Lower leg skin (tissue), 4 donors: ENCODE data around the gene TMCC1. TPM values are rescaled to one million over a fixed set of nuclear protein-coding genes. Genes with fewer than 3 reads are reported as not detected.
"Not testable (repeated sequence)": the region's sequence is repeated elsewhere in the genome, so short reads cannot be mapped to it uniquely, and the experiment has no call there.

Experiments used
- DNase-seq, 2 donors: peaks; one replicate each; pipeline ENCODE4 v3.0.0-alpha.2; 2019; ENCODE audit warnings: low spot score in 2 of 2
- H3K4me3 ChIP-seq: fragments of 200-600 bp; sonication (generic); 2 replicates; pipeline ENCODE4 v1.5.1; 2017; ENCODE audit warnings: mild to moderate bottlenecking, low read depth; ENCODE audit not compliant: poor library complexity, severe bottlenecking
- POLR2A ChIP-seq, 2 donors: fragments of 450-650 bp; IDR thresholded peaks; one replicate each; pipeline ENCODE4 v1.6.1; 2016 to 2017; ENCODE audit warnings: antibody characterized with exemption in 2 of 2, mild to moderate bottlenecking in 1 of 2, moderate library complexity in 1 of 2
- WGBS, 2 donors: methylation state at CpG; one replicate each; pipeline ENCODE4 v1.1.5; 2018; 5-methylcytosine and 5-hydroxymethylcytosine counted together
- intact Hi-C: fragments of 100-400 bp; cut with DNase I; formaldehyde crosslinking; loops from one replicate; pipeline ENCODE4 v1.15.0; 2023; ENCODE audit warnings: low total_unique reads
- total RNA-seq, 4 donors: library from RNA; depleted of rRNA; stranded (reverse); fragments of >200 nt; gene quantifications; one replicate each; pipeline ENCODE4 v1.1.0, GENCODE V29; 2016
- TF ChIP-seq, protein P1 (sequence below), 3 donors: fragments of 450-650 bp; IDR thresholded peaks; one replicate each; pipeline ENCODE4 v1.5.1; 2016; ENCODE audit warnings: antibody characterized with exemption in 3 of 3, mild to moderate bottlenecking in 3 of 3, moderate library complexity in 2 of 3

Gene TMCC1
- total RNA-seq, 4 donors from 2014 or later, result 15.1 to 28.6 (median 18.8) TPM

DNA sequence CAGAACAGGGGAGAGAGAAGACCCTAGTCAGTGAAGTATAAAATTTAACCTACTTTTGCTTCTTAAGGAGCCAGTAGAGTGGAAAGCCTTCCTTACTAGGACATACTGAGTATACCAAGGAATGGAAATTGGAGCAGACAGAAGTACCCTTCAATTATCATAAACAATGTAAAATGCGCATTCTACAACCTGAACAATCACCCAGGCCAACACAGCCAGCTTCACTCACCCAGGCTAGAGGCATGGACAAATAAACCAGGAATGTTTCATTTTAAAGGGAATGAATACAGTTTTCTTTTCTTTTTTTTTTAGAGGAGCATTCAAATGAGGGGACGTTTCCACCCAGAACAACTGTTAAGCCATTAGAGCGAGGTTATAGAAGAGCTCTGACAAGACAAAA is 245.1 kb downstream of the TMCC1 start:
- TF ChIP-seq, protein P1, sequence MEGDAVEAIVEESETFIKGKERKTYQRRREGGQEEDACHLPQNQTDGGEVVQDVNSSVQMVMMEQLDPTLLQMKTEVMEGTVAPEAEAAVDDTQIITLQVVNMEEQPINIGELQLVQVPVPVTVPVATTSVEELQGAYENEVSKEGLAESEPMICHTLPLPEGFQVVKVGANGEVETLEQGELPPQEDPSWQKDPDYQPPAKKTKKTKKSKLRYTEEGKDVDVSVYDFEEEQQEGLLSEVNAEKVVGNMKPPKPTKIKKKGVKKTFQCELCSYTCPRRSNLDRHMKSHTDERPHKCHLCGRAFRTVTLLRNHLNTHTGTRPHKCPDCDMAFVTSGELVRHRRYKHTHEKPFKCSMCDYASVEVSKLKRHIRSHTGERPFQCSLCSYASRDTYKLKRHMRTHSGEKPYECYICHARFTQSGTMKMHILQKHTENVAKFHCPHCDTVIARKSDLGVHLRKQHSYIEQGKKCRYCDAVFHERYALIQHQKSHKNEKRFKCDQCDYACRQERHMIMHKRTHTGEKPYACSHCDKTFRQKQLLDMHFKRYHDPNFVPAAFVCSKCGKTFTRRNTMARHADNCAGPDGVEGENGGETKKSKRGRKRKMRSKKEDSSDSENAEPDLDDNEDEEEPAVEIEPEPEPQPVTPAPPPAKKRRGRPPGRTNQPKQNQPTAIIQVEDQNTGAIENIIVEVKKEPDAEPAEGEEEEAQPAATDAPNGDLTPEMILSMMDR (IDR thresholded peaks at IDR 0.05), result no peak
- no peak for TF ChIP-seq POLR2A (IDR thresholded peaks at IDR 0.05)
- intact Hi-C loops, result loop anchor here (5.0 kb wide), 1 partner anchor 284 kb away; no protein-coding TSS in a partner anchor
- WGBS, 2 donors, result 92% methylated on average over 3 of the region's 3 CpGs
- no peak for DNase-seq
- no peak overlapping the region for H3K4me3 ChIP-seq

DNA sequence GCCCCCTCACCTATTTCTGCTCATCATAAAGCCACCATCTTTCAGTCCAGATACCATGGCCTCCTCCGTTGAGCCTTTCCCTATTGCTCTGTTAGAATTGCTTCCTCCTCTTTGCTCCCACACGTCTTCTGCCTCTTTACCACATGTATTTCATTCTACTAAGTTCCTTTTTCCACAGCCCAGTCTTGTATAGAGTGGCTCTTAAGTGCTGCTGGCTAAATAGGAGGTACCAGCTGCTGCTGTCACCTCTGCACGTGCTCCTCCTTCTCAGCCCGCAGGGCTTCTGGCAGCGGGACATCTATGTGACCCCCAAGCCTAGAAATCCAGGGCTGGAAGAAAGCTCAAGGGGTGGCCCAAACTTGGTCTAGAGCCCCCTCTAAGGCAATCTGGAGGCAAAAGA is 248.2 kb downstream of the TMCC1 start:
- intact Hi-C loops, result loop anchor here (5.0 kb wide), 1 partner anchor 287 kb away; no protein-coding TSS in a partner anchor
- WGBS, 2 donors, result 64 to 74% methylated on average over 5 of the region's 5 CpGs
- TF ChIP-seq, protein P1 (IDR thresholded peaks at IDR 0.05), result no peak
- no peak for TF ChIP-seq POLR2A (IDR thresholded peaks at IDR 0.05)

DNA sequence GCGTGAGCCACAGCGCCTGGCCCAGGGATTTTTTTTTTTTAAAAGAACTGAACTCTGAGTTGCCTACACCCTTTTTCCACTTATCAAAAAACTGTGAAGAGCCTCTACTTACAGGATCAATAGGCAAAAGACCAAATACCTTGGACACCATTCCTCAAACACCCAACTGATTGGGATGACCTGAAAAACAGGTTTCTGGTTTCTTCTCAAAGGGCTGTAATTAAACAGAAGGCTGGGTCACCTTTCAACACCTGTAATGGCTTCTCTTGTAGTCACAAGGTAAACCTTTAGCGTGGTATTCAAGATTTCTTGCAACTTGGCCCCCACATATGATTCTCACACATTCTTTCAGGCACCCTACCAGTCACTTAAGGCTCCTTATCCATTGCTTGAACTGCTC is 248.7 kb downstream of the TMCC1 start:
- H3K4me3 ChIP-seq, result no peak overlapping the region
- no peak for TF ChIP-seq POLR2A (IDR thresholded peaks at IDR 0.05)
- TF ChIP-seq, protein P1 (IDR thresholded peaks at IDR 0.05), result no peak
- intact Hi-C loops, result loop anchor here (5.0 kb wide), 1 partner anchor 287 kb away; no protein-coding TSS in a partner anchor
- 86 to 96% methylated on average over 3 of the region's 3 CpGs for WGBS, 2 donors
- DNase-seq, result no peak

More for the DNA sequence above, 248.2 kb downstream of the TMCC1 start:
- H3K4me3 ChIP-seq, result no peak overlapping the region
- DNase-seq, result peak in 1 of 2 donors; percentile 39

DNA sequence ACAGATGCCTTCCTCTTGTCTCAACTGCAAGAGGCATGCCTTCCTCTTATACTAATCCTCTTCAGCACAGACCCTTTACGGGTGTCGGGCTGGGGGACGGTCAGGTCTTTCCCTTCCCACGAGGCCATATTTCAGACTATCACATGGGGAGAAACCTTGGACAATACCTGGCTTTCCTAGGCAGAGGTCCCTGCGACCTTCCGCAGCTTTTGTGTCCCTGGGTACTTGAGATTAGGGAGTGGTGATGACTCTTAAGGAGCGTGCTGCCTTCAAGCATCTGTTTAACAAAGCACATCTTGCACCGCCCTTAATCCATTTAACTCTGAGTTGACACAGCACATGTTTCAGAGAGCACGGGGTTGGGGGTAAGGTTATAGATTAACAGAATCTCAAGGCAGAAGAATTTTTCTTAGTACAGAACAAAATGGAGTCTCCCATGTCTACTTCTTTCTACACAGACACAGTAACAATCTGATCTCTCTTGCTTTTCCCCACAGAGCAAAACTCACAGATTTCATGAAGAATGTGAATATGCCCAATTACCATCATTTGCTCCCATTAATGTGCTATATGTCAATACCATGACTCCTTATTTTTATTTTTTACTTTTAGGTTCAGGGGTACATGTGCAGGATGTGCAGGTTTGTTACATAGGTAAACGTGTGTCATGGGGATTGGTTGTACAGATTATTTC is 251.8 kb downstream of the TMCC1 start:
- intact Hi-C loops, H3K4me3 ChIP-seq: not testable (repeated sequence)
- 44 to 56% methylated on average over 10 of the region's 10 CpGs for WGBS, 2 donors

DNA sequence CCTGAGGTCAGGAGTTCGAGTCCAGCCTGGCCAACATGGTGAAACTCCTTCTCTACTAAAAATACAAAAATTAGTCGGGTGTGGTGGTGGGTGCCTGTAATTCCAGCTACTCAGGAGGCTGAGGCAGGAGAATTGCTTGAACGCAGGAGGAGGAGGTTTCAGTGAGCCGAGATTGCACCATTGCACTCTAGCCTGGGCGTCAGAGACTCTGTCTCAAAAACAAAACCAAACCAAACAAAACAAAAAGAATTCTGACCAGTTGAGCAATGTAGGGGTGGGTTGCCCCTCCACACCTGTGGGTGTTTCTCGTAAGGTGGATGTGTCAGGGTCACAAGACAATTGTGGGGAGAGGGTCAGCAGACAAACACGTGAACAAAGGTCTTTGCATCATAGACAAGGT is 252.5 kb downstream of the TMCC1 start:
- DNase-seq, result peak in 1 of 2 donors; percentile 28
- intact Hi-C loops, H3K4me3 ChIP-seq: not testable (repeated sequence)
- WGBS, 2 donors, result 82 to 90% methylated on average over 7 of the region's 7 CpGs

More for the DNA sequence above, 251.8 kb downstream of the TMCC1 start:
- not testable (repeated sequence) for DNase-seq

DNA sequence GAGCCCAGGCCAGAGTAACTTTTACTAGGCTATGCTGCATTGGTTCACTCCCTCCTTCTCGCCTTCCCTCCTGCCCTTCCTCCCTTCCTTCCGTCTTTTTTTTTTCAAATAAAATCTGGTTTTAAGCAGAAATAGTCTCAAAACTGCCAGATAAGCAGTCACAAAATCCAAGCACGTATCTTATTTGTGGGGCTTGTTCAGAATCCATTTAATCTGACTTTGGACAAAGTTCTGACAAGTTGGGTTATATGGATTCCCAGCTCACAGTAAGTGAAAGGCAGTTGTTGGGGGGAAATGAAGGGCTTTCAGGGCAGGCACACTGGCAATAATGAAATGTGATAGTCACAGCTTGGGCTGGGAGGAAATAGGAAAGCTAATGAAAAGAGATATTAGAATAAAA is 255.0 kb downstream of the TMCC1 start:
- intact Hi-C loops, result no loop called here
- TF ChIP-seq, protein P1 (IDR thresholded peaks at IDR 0.05), result no peak
- no peak for TF ChIP-seq POLR2A (IDR thresholded peaks at IDR 0.05)
- no peak overlapping the region for H3K4me3 ChIP-seq
- DNase-seq, result no peak
- 72 to 77% methylated on average over 3 of the region's 3 CpGs for WGBS, 2 donors

DNA sequence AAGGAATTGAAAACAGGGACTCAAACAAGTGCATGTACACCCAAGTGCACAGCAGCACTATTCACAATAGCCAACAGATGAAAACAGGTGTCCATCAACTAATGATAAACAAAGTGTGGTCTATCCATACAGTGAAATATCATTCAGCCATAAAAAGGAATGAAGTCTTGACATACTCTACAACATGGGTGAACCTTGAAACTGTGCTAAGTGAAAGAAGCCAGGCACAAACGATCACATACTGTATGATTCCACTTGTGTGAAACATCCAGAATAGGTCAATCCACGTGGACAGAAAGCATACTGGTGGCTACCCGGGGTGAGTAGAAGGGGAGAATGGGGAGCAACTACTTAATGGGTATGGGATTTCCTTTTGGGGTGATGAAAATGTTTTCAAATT is 257.4 kb downstream of the TMCC1 start:
- peak in 1 of 2 donors; percentile 40 for DNase-seq
- no peak overlapping the region for H3K4me3 ChIP-seq
- TF ChIP-seq, protein P1 (IDR thresholded peaks at IDR 0.05), result no peak
- no peak for TF ChIP-seq POLR2A (IDR thresholded peaks at IDR 0.05)
- 65 to 87% methylated on average over 3 of the region's 3 CpGs for WGBS, 2 donors
- intact Hi-C loops, result no loop called here
